ENCODE measurements around the gene DUS3L.

The DUS3L gene

GRCh38 chr19:5803752-5804515 lies 13.0 kb upstream of the DUS3L start:
- no peak overlapping the region for H3K27ac ChIP-seq
- TF ChIP-seq, protein P1, sequence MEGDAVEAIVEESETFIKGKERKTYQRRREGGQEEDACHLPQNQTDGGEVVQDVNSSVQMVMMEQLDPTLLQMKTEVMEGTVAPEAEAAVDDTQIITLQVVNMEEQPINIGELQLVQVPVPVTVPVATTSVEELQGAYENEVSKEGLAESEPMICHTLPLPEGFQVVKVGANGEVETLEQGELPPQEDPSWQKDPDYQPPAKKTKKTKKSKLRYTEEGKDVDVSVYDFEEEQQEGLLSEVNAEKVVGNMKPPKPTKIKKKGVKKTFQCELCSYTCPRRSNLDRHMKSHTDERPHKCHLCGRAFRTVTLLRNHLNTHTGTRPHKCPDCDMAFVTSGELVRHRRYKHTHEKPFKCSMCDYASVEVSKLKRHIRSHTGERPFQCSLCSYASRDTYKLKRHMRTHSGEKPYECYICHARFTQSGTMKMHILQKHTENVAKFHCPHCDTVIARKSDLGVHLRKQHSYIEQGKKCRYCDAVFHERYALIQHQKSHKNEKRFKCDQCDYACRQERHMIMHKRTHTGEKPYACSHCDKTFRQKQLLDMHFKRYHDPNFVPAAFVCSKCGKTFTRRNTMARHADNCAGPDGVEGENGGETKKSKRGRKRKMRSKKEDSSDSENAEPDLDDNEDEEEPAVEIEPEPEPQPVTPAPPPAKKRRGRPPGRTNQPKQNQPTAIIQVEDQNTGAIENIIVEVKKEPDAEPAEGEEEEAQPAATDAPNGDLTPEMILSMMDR (IDR thresholded peaks at IDR 0.05), result peak; percentile 99
- no peak for TF ChIP-seq ZFX (IDR thresholded peaks at IDR 0.05; ENCODE audit: borderline replicate concordance)

DNA sequence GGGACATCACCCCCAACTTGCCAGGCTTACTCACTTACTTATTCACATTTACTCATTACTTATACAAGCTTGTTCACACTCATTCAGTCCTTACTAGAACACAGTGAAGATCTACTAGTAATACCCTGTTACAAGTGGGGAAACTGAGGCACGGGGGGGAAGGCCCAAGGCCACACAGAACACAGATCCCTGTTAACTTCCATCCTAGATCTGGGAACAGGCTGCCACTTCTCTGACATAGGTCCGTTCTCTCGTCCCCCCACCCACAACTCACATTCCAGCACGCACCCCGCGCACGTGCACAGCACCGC lies 12.4 kb upstream of the DUS3L start:
- no peak for TF ChIP-seq ZFX (IDR thresholded peaks at IDR 0.05; ENCODE audit: borderline replicate concordance)
- TF ChIP-seq, protein P1 (IDR thresholded peaks at IDR 0.05), result no peak

GRCh38 chr19:5801796-5802619 lies 11.0 kb upstream of the DUS3L start:
- no peak overlapping the region for H3K27ac ChIP-seq
- no peak for TF ChIP-seq ZFX (IDR thresholded peaks at IDR 0.05; ENCODE audit: borderline replicate concordance)
- TF ChIP-seq, protein P1 (IDR thresholded peaks at IDR 0.05), result no peak

More for the DNA sequence above, 12.4 kb upstream of the DUS3L start:
- H3K27ac ChIP-seq, result no peak overlapping the region

- TF ChIP-seq ZFX (IDR thresholded peaks at IDR 0.05; ENCODE audit: borderline replicate concordance), result no peak
- TF ChIP-seq, protein P1 (IDR thresholded peaks at IDR 0.05), result no peak
- no peak overlapping the region for H3K27ac ChIP-seq
Measured at GRCh38 chr19:5800361-5801270, 9.7 kb upstream of the DUS3L start.

DNA sequence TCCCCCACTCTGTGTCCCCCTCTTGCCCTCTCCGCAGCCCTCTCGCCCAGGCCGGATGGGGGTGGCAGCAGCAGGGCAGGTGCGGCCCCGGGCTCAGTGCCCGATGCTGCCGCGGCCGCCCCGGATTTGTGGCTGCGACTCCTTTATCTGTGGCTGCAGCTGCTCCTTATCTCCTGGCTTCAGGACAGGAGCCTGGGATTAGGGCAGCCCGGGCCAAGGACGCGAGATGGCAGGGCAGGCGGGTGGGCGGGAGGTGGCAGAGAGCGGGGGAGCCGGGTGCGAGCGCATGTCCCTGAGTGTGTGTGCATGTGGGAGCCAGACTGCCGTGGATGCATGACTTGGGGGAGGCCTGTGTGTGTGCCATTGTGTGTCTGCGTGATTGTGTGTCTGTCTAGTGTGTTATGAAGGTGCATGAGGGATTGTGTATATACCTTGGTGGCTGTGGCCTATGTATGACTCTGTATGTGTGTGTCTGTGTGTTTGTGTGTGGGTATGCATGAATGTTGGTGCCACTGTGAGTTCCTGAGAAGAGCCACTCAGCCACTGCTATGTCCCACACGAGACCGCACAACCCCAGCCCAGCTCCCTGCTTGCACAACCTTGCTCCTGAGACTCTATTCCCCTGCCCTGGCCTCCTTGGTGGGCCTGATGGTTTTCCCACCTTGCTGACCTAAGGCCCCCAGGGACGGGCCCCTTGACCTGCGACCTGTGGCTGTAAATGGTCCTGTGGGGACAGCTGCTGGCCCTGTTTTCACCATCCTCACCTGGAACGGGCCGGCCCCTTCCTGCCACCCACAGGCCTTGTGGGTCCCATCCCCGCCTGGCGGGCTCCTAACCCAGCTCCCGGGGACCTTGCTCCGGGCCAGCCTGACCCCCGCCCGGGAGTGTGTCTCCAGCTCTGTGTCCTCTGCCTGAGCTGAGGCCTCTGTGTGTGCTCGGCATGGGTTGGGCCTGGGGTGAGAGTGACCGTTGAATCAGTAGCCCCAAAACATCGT lies 8.6 kb upstream of the DUS3L start:
- TF ChIP-seq, protein P1 (IDR thresholded peaks at IDR 0.05), result no peak
- no peak for TF ChIP-seq ZFX (IDR thresholded peaks at IDR 0.05; ENCODE audit: borderline replicate concordance)
- no peak overlapping the region for H3K27ac ChIP-seq

DNA sequence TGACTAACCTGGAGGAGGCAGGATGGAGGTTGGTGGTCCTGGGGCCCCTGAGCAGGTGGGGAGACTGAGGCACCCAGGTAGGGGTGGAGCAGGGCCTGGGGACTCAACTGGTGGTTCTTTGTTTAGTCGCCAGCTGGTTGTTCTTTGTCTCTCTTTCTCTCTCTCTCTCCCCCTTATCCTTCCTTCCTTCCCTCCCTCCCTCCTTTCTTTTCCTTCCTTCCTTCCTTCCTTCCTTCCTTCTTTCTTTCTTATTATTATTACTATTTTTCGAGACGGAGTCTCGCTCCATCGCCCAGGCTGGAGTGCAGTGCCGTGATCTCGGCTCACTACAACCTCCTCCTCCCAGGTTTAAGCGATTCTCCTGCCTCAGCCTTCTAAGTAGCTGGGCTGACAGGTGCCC lies 7.3 kb upstream of the DUS3L start:
- H3K27ac ChIP-seq, result no peak overlapping the region
- no peak for TF ChIP-seq ZFX (IDR thresholded peaks at IDR 0.05; ENCODE audit: borderline replicate concordance)
- TF ChIP-seq, protein P1 (IDR thresholded peaks at IDR 0.05), result no peak

All from 22Rv1 (cell line).